Right ventricle myocardium inferior (tissue), 1 donor: ENCODE results near the gene NIM1K. TPM values are rescaled to one million over a fixed set of nuclear protein-coding genes. Genes with fewer than 3 reads are reported as not detected.

Experiments
- ATAC-seq: fragments of 200-7000 bp; cut with Tn5 transposase; one replicate; pipeline ENCODE4 v1.9.1; 2020; ENCODE audit warnings: mild to moderate bottlenecking, moderate library complexity
- DNase-seq: peaks from one replicate; pipeline ENCODE4 v3.0.0; 2021; ENCODE audit errors: missing footprints
- intact Hi-C: fragments of 100-400 bp; cut with DNase I; formaldehyde crosslinking; loops from one replicate; pipeline ENCODE4 v1.11.0; 2022
- total RNA-seq: library from RNA; stranded (reverse); fragmentation: NEBNext Ultra II Directional; extraction: Animal tissue kit (Norgen Biotek cat#: 25700); gene quantifications from one replicate; pipeline ENCODE4 v1.2.1, GENCODE V29; 2021
- donor health status: DM: no; HTN: yes; CAD: no; lungs with severe emphysema.

NIM1K gene
- total RNA-seq, 1 donor from 2014 or later = 0.14 TPM

DNA sequence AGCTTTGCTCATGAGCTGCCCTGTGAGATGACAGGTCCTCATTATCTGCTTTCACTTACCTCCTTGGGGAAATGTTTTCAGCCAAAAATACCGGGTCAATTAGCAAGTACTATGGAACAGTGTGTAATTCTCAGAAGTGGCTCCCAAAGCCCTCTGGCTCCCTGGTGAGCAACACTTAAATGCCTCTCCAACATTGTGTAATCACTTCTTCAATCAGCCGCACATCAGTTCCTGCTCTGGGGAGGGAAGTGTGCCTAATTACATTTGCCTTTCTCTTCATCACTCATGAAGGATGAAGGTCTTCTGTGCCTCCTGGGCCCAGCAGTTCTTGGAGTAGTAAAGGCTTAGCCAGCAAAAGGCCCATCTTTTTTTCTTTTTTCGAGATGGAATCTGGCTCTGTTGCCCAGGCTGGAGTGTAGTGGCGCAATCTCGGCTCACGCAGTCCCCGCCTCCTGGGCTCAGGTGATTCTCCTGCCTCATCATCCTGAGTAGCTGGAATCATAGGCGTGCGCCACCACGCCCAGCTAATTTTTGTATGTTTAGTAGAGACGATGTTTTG is 23.1 kb downstream of the NIM1K start:
- intact Hi-C loops = no loop called here
- DNase-seq = no peak
- ATAC-seq = no peak

DNA sequence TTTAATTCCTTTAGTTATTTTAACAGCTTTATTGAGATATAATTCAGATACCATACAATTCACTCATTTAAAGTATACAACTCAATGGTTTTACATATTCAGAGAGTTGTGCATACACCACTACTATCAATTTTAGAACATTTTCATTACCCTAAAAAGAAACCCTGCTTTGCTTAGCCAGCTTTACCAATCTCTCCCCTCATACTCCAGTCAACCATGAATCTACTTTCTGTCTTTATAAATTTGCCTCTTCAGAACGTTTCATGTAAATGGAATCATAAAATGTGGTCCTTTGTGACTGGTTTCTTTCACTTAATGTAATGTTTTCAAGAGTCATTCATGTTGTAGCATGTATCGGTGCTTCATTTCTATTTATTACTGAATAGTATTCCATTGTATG is 24.9 kb downstream of the NIM1K start:
- ATAC-seq = no peak
- intact Hi-C loops = no loop called here
- DNase-seq = no peak

GRCh38 chr5:43219120-43219519 is 27.1 kb downstream of the NIM1K start:
- ATAC-seq = no peak
- no peak for DNase-seq
- intact Hi-C loops = no loop called here

DNA sequence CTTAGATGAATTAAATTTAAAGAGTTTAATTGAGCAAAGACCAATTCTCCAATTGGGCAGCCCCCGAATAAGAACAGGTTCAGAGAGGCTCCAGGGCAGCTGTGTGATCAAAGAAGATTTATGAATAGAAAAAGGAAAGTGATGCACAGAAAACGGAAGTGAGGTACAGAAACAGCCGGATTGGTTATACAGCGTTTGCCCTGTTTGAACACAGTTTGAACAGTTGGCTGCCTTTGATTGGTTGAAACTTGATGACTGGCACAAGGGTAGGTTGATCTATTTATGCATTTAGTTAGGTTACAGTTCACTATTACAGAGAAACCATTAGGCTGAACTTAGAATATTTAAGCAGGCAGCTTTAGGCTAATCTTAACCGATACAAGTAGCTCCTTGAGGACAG is 29.5 kb downstream of the NIM1K start:
- DNase-seq (no peak), ATAC-seq (no peak)
- intact Hi-C loops = no loop called here

DNA sequence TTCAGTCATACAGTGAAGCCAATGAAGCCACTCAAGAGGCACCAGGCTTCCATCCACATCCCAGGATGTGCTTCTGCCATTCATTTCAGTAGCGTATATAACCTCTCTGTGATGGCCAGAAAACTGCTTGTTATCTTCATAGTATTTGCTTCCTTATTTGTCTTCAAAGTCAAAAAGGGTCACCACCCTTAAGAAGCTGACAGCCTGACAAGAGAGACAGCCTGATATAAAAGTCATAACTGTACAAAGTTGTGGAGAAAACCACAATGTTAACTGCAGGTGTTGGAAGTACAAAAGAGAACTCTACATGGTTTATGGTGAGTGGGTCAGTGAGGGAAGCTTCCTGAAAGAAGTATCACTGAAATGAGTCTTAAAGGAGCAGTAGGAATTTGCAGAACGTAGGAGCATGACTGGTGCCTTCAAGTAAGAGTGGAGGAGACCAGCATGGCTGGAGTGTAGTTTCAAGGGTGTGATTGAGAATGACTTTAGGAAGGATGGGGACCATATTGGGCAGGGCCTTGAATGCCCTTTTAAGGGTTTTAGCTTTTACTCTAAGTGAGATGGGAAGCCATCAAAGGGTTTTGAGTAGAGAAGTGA is 33.7 kb downstream of the NIM1K start:
- intact Hi-C loops = loop anchor here (2.0 kb wide), 1 partner anchor 81 kb away; no protein-coding TSS in a partner anchor
- DNase-seq (no peak), ATAC-seq (no peak)

GRCh38 chr5:43227655-43228054 is 35.6 kb downstream of the NIM1K start:
- ATAC-seq = no peak
- intact Hi-C loops = loop anchor here (2.0 kb wide), 1 partner anchor 79 kb away; no protein-coding TSS in a partner anchor

GRCh38 chr5:43230707-43231106 is 38.7 kb downstream of the NIM1K start:
- intact Hi-C loops = no loop called here
- ATAC-seq = no peak
- no peak for DNase-seq

More at GRCh38 chr5:43227655-43228054, 35.6 kb downstream of the NIM1K start:
- DNase-seq = no peak

GRCh38 chr5:43231977-43232376 is 40.0 kb downstream of the NIM1K start:
- ATAC-seq (no peak), DNase-seq (no peak)
- intact Hi-C loops = loop anchor here (2.0 kb wide), 1 partner anchor 157 kb away; no protein-coding TSS in a partner anchor

GRCh38 chr5:43232943-43233833 is 41.2 kb downstream of the NIM1K start:
- intact Hi-C loops = loop anchor here (2.0 kb wide), 1 partner anchor 156 kb away; no protein-coding TSS in a partner anchor
- DNase-seq (no peak), ATAC-seq (no peak)

GRCh38 chr5:43233946-43234345 is 41.9 kb downstream of the NIM1K start:
- ATAC-seq (no peak), DNase-seq (no peak)
- intact Hi-C loops = loop anchor here (2.0 kb wide), 1 partner anchor 155 kb away; no protein-coding TSS in a partner anchor

- ATAC-seq (no peak), DNase-seq (no peak)
- intact Hi-C loops = no loop called here
Observed at GRCh38 chr5:43236653-43237355, 44.8 kb downstream of the NIM1K start.

- intact Hi-C loops = no loop called here
- no peak for ATAC-seq
- DNase-seq = no peak
Observed at GRCh38 chr5:43242196-43242595, 50.2 kb downstream of the NIM1K start.

DNA sequence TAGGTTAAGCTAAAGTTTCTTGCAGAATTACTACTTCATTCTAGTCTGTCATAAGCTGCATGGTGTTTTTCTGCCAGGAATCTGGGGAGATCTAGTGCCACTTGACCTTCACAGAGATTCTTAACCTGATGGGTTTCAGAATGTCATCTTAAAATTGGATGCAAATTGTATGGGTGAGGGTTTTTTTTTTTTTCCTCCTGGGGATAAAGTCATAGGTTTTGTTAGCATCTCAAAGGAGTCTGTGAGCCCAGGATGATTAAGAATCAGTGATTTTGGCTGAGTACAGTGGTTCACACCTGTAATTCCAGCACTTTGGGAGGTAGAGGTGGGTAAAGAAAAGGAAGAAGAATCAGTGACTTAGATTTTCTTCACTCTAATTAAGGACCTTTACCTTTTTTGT is 51.2 kb downstream of the NIM1K start:
- intact Hi-C loops = no loop called here
- DNase-seq = no peak
- ATAC-seq = no peak

DNA sequence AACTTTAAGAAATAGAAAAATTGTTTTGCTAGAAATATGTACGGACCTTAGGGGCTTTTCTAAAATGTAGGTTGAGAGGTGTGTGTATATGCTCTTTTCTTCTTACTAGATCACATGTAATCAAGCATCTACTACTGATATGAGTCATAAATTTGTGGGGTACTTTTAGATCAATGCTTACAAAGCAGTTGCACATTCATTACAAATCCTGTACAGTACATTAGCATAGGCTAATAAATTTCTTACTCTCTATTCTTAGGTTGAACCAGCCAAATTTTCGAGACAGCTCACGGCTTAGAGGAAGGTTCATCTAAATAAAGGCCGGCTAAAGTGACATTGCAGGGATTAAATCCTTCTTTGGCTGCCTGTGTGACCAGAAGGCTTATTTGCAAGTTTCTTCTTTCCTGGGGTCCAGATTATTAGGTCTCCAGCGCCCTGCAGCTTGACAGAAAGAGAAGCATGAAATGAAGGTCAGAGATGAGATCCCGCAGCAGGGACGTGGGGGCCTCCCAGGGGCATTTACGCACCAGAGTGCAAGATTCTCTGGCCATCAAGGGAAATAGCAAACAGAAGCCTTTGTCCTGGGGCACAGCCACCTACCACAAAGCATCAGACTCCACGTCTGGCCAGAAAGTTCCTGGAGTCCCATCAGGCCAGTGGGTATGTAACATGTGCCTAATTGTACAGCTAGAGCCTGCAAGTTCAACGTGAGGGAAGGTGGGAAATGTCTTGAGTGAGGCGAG is 53.0 kb downstream of the NIM1K start:
- no peak for DNase-seq
- intact Hi-C loops = no loop called here
- no peak for ATAC-seq

DNA sequence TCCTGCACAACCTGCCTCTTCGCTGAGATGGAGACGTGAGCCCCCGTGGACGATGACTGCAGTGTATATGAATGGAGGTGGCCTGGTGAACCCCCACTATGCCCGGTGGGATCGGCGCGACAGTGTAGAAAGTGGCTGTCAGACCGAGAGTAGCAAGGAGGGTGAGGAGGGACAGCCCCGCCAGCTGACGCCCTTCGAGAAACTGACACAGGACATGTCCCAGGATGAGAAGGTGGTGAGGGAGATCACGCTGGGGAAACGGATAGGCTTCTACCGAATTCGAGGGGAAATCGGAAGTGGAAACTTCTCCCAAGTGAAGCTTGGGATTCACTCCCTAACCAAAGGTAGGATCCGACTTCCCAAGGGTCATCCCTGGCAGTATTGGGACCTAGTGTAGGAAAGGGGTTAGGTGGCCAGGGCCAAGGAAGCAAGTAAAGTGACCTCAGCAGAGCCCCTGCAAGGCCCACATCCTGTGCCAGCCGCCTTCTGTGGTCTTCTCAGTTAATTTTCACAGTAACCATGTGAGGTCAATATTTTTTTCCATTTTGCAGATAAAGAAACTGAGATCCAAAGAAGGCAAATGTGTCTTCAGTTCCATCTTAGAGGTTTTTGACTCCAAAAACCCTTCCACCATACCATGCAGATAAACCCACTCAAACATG is 53.8 kb downstream of the NIM1K start:
- intact Hi-C loops = no loop called here
- no peak for DNase-seq
- ATAC-seq = no peak

DNA sequence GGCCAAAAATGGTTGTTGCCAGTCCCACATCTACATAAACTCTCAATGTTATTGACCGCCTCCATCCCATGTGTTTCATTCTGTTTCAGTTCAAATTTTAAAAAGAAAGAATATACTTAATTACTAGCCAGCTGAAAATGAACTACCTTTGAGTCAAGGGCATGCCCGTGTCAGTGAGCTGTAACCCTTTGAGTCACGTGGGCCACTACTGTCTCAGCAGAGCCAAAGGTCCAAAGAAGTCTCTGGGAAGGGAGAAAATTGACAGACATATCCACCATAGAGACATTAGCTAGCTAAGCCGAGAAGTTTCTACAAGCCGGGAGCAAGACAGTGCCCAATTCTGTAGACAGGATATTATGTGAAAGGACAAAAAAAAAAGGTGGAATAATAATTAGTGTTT is 59.7 kb downstream of the NIM1K start:
- intact Hi-C loops = no loop called here
- no peak for ATAC-seq
- no peak for DNase-seq

DNA sequence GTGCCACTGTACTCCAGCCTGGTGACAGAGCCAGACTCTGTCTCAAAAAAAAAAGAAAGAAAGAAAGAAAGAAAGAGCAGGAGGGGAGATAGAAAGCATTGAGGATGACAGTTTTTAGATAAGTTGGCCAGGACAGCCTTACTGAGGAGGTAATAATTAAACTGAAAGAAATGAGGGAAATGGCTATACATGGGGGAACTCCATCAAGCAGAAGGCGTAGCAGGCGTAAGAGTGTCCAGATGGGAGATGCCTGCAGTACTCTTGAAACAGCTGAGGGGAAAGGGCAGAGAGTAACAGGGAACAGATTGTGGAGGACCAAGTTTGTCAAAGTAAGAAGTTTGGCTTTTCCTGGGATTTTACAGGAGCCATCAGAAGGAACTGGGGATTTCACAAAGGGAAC is 63.7 kb downstream of the NIM1K start:
- intact Hi-C loops = no loop called here
- DNase-seq (no peak), ATAC-seq (no peak)
